HFFc6 (cell line): Measurements from ENCODE around the gene ABT1. TPM values are rescaled to one million over a fixed set of nuclear protein-coding genes. Genes with fewer than 3 reads are reported as not detected.

Experiments
- DNase-seq: peaks from one replicate; pipeline ENCODE4 v3.0.0-alpha.2; 2018
- H3K27ac Mint-ChIP-seq: 2 replicates; pipeline ENCODE4 v1.8.0; 2020; ENCODE audit warnings: mild to moderate bottlenecking, mixed read lengths
- H3K27me3 Mint-ChIP-seq: 2 replicates; pipeline ENCODE4 v1.8.0; 2021; ENCODE audit warnings: mild to moderate bottlenecking, moderate library complexity, mixed read lengths; ENCODE audit not compliant: insufficient read depth
- H3K36me3 Mint-ChIP-seq: 2 replicates; pipeline ENCODE4 v1.8.0; 2021; ENCODE audit warnings: low read depth, mixed read lengths
- H3K4me1 Mint-ChIP-seq: 2 replicates; pipeline ENCODE4 v1.8.0; 2020; ENCODE audit warnings: low read depth, mixed read lengths
- H3K4me3 Mint-ChIP-seq: 2 replicates; pipeline ENCODE4 v1.8.0; 2020; ENCODE audit warnings: mild to moderate bottlenecking, moderate library complexity, mixed read lengths
- H3K9me3 Mint-ChIP-seq: 2 replicates; pipeline ENCODE4 v1.8.0; 2020; ENCODE audit warnings: mild to moderate bottlenecking, mixed read lengths
- CTCF ChIP-seq: fragments of 200-600 bp; sonication (generic); IDR thresholded peaks from 2 replicates; pipeline ENCODE4 v1.5.0; 2021; ENCODE audit warnings: antibody characterized with exemption, mild to moderate bottlenecking
- total RNA-seq, 6 experiments: library from RNA; stranded (reverse); fragmentation: NEBNext Ultra II Directional; extraction: Animal tissue kit (Norgen Biotek cat#: 25700); gene quantifications; 2 replicates in 1 of 6; 3 replicates in 5 of 6; pipeline ENCODE4 v1.2.3, GENCODE V29; 2021

Gene ABT1
- total RNA-seq, 6 experiments from 2014 or later, result 14.2 to 17.2 (median 15.5) TPM

- H3K4me3 Mint-ChIP-seq, result no peak overlapping the region
- H3K4me1 Mint-ChIP-seq, result peaks cover 44% of the 10 kb centered on the region
- peaks cover 5% of the 10 kb centered on the region; the same call in 1 of the 2 replicates for H3K27me3 Mint-ChIP-seq
- no peaks in the 10 kb centered on the region for H3K9me3 Mint-ChIP-seq
- H3K36me3 Mint-ChIP-seq, result no peaks in the 10 kb centered on the region
- no peak for DNase-seq
- H3K27ac Mint-ChIP-seq, result no peak overlapping the region
- TF ChIP-seq CTCF, result no peak
Observed at GRCh38 chr6:26553264-26553634, 43.5 kb upstream of the ABT1 start.

GRCh38 chr6:26553635-26554446 lies 42.9 kb upstream of the ABT1 start:
- Mint-ChIP-seq H3K4me1 (peaks cover 44% of the 10 kb centered on the region), H3K4me3 (no peak overlapping the region), H3K27ac (no peak overlapping the region), H3K9me3 (no peaks in the 10 kb centered on the region), H3K36me3 (no peaks in the 10 kb centered on the region), H3K27me3 (peaks cover 5% of the 10 kb centered on the region; the same call in 1 of the 2 replicates)
- DNase-seq, result peak; percentile 97
- TF ChIP-seq CTCF, result no peak

GRCh38 chr6:26554447-26554696 lies 42.4 kb upstream of the ABT1 start:
- H3K27me3 Mint-ChIP-seq, result peaks cover 5% of the 10 kb centered on the region; the same call in 1 of the 2 replicates
- no peak overlapping the region for H3K4me3 Mint-ChIP-seq
- DNase-seq, result no peak
- no peaks in the 10 kb centered on the region for H3K9me3 Mint-ChIP-seq
- H3K27ac Mint-ChIP-seq, result no peak overlapping the region
- TF ChIP-seq CTCF, result no peak
- H3K4me1 Mint-ChIP-seq, result peaks cover 44% of the 10 kb centered on the region
- no peaks in the 10 kb centered on the region for H3K36me3 Mint-ChIP-seq

GRCh38 chr6:26554697-26555504 lies 41.9 kb upstream of the ABT1 start:
- H3K4me3 Mint-ChIP-seq, result no peak overlapping the region; the same call in 1 of the 2 replicates
- H3K36me3 Mint-ChIP-seq, result no peaks in the 10 kb centered on the region
- peaks cover 41% of the 10 kb centered on the region for H3K4me1 Mint-ChIP-seq
- H3K27me3 Mint-ChIP-seq, result peaks cover 5% of the 10 kb centered on the region; the same call in 1 of the 2 replicates
- H3K27ac Mint-ChIP-seq, result peak overlapping the region; percentile 51; the same call in 1 of the 2 replicates
- peak; percentile 74 for DNase-seq
- H3K9me3 Mint-ChIP-seq, result no peaks in the 10 kb centered on the region
- TF ChIP-seq CTCF, result no peak

GRCh38 chr6:26555505-26556262 lies 41.1 kb upstream of the ABT1 start:
- Mint-ChIP-seq H3K27me3 (peaks cover 5% of the 10 kb centered on the region; the same call in 1 of the 2 replicates), H3K36me3 (no peaks in the 10 kb centered on the region), H3K4me1 (peaks cover 33% of the 10 kb centered on the region), H3K4me3 (no peak overlapping the region; the same call in 1 of the 2 replicates), H3K27ac (peak overlapping the region; percentile 51; the same call in 1 of the 2 replicates), H3K9me3 (no peaks in the 10 kb centered on the region)
- no peak for DNase-seq
- no peak for TF ChIP-seq CTCF
